ENCODE results near the gene MYH9. TPM values are rescaled to one million over a fixed set of nuclear protein-coding genes. Genes with fewer than 3 reads are reported as not detected.
"Not testable (repeated sequence)": the region's sequence is repeated elsewhere in the genome, so short reads cannot be mapped to it uniquely, and the experiment has no call there.

Gene MYH9
- polyA plus RNA-seq, 1 of the 3 experiments (the other 2 are of a cell fraction) = 303 TPM

- ChIA-PET CTCF (interaction anchor here (1.0 to 3.9 kb wide), 4 partner anchors 13 to 76 kb away, joined by 3 to 14 read pairs (median 4); partner anchors contain the start of gene APOL2), POLR2A (interaction anchor here (0.8 kb wide), 1 partner anchor 14 kb away, joined by 3 read pairs; the partner anchor contains the start of gene APOL2)
- H3K4me1 ChIP-seq (ENCODE audit: control insufficient read depth in 1 of 2, insufficient read depth in 2 of 2, low read depth in 1 of 2, low read length in 1 of 2) = peaks cover 0 to 23% of the 10 kb centered on the region in 2 experiments; a peak in 1 of 4 replicates
- H3K27me3 ChIP-seq (ENCODE audit: insufficient read depth) = no peaks in the 10 kb centered on the region
- no peaks in the 10 kb centered on the region for H3F3A ChIP-seq (replicated peaks; ENCODE audit: insufficient read depth)
- H2AFZ ChIP-seq (ENCODE audit: low read depth) = no peak within 1 kb of the TSS
- no peaks in the 10 kb centered on the region for H3K79me2 ChIP-seq (ENCODE audit: insufficient read depth)
- H3K9me2 ChIP-seq = no peaks in the 10 kb centered on the region
- H3K9me3 ChIP-seq = no peaks in the 10 kb centered on the region
- H3K4me3 ChIP-seq (ENCODE audit: low read depth in 2 of 2, low read length in 1 of 2) = no peak within 1 kb of the TSS
- no peak within 1 kb of the TSS for H3K9ac ChIP-seq
- no peaks in the 10 kb centered on the region for H3K36me3 ChIP-seq (replicated peaks in 1 of 2; ENCODE audit: control insufficient read depth in 1 of 2, insufficient read depth in 2 of 2, low read length in 1 of 2)
- no peak for DNase-seq
- H3K4me2 ChIP-seq = no peak within 1 kb of the TSS
- no peaks in the 10 kb centered on the region for H4K20me1 ChIP-seq (ENCODE audit: insufficient read depth)
- TF ChIP-seq RXRA (IDR thresholded peaks at IDR 0.05; ENCODE audit: borderline replicate concordance, low read depth) (no peak), MEF2A (IDR thresholded peaks at IDR 0.05; ENCODE audit: borderline replicate concordance, low read depth) (no peak), POLR2AphosphoS5 (IDR thresholded peaks at IDR 0.05; ENCODE audit: low read depth, low read length) (no peak), RAD21 (IDR thresholded peaks at IDR 0.05; ENCODE audit: low read length) (no peak), SMC3 (IDR thresholded peaks at IDR 0.05; ENCODE audit: low read depth, low read length) (no peak), GATA2 (CRISPR knock-in tag; IDR thresholded peaks at IDR 0.05) (no peak), USF2 (IDR thresholded peaks at IDR 0.05; ENCODE audit: borderline replicate concordance, low read depth, low read length) (no peak), EP300 (IDR thresholded peaks at IDR 0.05; ENCODE audit: borderline replicate concordance in 1 of 2, low read depth in 1 of 2, low read length in 1 of 2) (no peak), TCF12 (IDR thresholded peaks at IDR 0.05) (no peak)
- TF ChIP-seq, protein P1, sequence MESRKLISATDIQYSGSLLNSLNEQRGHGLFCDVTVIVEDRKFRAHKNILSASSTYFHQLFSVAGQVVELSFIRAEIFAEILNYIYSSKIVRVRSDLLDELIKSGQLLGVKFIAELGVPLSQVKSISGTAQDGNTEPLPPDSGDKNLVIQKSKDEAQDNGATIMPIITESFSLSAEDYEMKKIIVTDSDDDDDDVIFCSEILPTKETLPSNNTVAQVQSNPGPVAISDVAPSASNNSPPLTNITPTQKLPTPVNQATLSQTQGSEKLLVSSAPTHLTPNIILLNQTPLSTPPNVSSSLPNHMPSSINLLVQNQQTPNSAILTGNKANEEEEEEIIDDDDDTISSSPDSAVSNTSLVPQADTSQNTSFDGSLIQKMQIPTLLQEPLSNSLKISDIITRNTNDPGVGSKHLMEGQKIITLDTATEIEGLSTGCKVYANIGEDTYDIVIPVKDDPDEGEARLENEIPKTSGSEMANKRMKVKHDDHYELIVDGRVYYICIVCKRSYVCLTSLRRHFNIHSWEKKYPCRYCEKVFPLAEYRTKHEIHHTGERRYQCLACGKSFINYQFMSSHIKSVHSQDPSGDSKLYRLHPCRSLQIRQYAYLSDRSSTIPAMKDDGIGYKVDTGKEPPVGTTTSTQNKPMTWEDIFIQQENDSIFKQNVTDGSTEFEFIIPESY (IDR thresholded peaks at IDR 0.05; ENCODE audit: borderline replicate concordance, low read depth) = no peak
- WGBS (ENCODE audit: low lambda C conversion rate) = 87% methylated on average over 9 of the region's 10 CpGs
- no peak within 1 kb of the TSS for H3K27ac ChIP-seq (ENCODE audit: low read depth in 2 of 2, low read length in 1 of 2)
Observed at GRCh38 chr22:36252754-36253522, 134.8 kb downstream of the MYH9 start, which contains the start of gene APOL1. Gene APOL1 (plus strand): TSS chr22:36253133. CDS start chr22:36254956, 1,823 bp downstream.

DNA sequence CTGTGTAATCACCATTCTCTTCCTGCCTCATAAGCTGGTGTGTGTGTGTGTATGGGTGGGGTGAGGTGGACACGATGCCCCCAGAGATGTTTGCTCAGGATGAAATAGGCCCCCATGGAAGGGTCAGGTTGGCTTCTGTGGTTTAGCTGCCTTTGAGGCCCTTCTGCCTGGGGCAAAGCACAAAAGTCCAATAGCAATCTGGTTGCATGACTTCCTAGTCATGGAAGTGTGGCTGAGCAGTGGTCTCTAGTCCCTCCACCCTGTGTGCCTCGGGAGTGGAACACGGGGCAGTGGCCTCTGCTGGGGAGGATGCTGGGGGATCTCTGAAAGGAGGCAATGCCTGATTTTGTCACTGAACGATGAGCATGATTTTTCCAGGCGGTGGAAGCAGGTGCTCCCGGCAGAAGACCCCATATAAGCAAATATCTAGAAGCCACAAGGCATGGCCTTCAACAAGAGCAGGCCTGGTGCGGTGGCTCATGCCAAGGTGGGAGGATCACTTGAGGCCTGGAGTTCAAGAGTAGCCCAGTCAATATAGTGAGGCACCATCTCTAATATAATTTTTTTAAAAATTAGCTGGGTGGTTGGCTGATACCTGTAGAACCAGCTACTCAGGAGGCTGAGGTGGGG, 135.7 kb downstream of the MYH9 start:
- POLR2A ChIA-PET; H3K9me2 ChIP-seq; H3K79me2 ChIP-seq (ENCODE audit: insufficient read depth); H3K9ac ChIP-seq; H2AFZ ChIP-seq (ENCODE audit: low read depth); H3K4me3 ChIP-seq (ENCODE audit: low read depth in 2 of 2, low read length in 1 of 2); H3K27ac ChIP-seq (ENCODE audit: low read depth in 2 of 2, low read length in 1 of 2); H4K20me1 ChIP-seq (ENCODE audit: insufficient read depth); H3F3A ChIP-seq (replicated peaks; ENCODE audit: insufficient read depth); H3K9me3 ChIP-seq; H3K27me3 ChIP-seq (ENCODE audit: insufficient read depth); H3K4me2 ChIP-seq; H3K36me3 ChIP-seq (replicated peaks in 1 of 2; ENCODE audit: control insufficient read depth in 1 of 2, insufficient read depth in 2 of 2, low read length in 1 of 2); DNase-seq: not testable (repeated sequence)
- WGBS (ENCODE audit: low lambda C conversion rate) = 91% methylated on average over 7 of the region's 7 CpGs
- H3K4me1 ChIP-seq (ENCODE audit: control insufficient read depth in 1 of 2, insufficient read depth in 2 of 2, low read depth in 1 of 2, low read length in 1 of 2) = peaks cover 0 to 23% of the 10 kb centered on the region in 2 experiments; a peak in 1 of 4 replicates
- CTCF ChIA-PET = interaction anchor here (3.9 kb wide), 1 partner anchor 26 kb away, joined by 14 read pairs; no protein-coding TSS in a partner anchor

DNA sequence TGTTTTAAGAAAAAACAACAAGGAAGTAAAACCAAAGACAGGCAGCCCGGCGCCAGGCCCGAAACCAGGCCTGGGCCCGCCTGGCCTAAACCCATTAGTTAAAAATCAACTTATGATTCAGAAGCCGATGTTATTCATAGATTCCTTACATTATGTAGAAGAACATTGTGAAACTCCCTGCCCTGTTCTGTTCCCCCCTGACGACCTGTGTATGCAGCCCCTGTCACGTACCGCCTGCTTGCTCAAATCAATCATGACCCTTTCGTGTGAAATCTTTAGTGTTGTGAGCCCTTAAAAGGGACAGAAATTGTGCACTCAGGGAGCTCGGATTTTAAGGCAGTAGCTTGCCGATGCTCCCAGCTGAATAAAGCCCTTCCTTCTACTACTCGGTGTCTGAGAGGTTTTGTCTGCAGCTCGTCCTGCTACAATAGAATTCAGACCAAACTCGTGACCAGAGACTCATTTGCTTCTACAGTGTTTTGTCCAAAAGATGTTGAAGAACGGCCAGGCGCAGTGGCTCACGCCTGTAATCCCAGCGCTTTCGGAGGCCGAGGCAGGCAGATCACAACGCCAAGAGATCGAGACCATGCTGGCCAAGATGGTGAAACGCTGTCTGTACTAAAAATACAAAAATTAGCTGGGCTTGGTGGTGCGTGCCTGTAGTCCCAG, 137.3 kb downstream of the MYH9 start:
- peaks cover 0 to 23% of the 10 kb centered on the region in 2 experiments; a peak in 1 of 4 replicates for H3K4me1 ChIP-seq (ENCODE audit: control insufficient read depth in 1 of 2, insufficient read depth in 2 of 2, low read depth in 1 of 2, low read length in 1 of 2)
- DNase-seq; H3K9ac ChIP-seq; H3K4me2 ChIP-seq; H3K27ac ChIP-seq (ENCODE audit: low read depth in 2 of 2, low read length in 1 of 2); H3K9me3 ChIP-seq; H3K9me2 ChIP-seq; H3F3A ChIP-seq (replicated peaks; ENCODE audit: insufficient read depth); H3K79me2 ChIP-seq (ENCODE audit: insufficient read depth); POLR2A ChIA-PET; H2AFZ ChIP-seq (ENCODE audit: low read depth); H3K4me3 ChIP-seq (ENCODE audit: low read depth in 2 of 2, low read length in 1 of 2); H3K36me3 ChIP-seq (replicated peaks in 1 of 2; ENCODE audit: control insufficient read depth in 1 of 2, insufficient read depth in 2 of 2, low read length in 1 of 2); H3K27me3 ChIP-seq (ENCODE audit: insufficient read depth); H4K20me1 ChIP-seq (ENCODE audit: insufficient read depth): not testable (repeated sequence)
- CTCF ChIA-PET = interaction anchor here (1.6 kb wide), 1 partner anchor 10 kb away, joined by 4 read pairs; no protein-coding TSS in a partner anchor
- WGBS (ENCODE audit: low lambda C conversion rate) = 83% methylated on average over 24 of the region's 24 CpGs

Measured in SK-N-SH (cell line).